ENCODE results near the gene KIFC1.

Gene KIFC1

GRCh38 chr6:33456156-33456555, 64.5 kb downstream of the KIFC1 start:
- H3K9ac ChIP-seq (ENCODE audit: insufficient read length), result no peak overlapping the region
- H3K9me3 ChIP-seq (ENCODE audit: low read depth, low read length), result no peaks in the 10 kb centered on the region
- H3K36me3 ChIP-seq (ENCODE audit: insufficient read depth, low read length), result peaks cover 11% of the 10 kb centered on the region; the same call in 1 of the 2 replicates
- no peak overlapping the region for H3K27ac ChIP-seq
- TF ChIP-seq FOXP2 (optimal IDR thresholded peaks at IDR 0.05; ENCODE audit: control extremely low read depth, extremely low read length, insufficient read depth) (no peak), POLR2AphosphoS5 (IDR thresholded peaks at IDR 0.05; ENCODE audit: borderline replicate concordance, low read depth, low read length) (no peak), EZH2 (IDR thresholded peaks at IDR 0.05) (no peak)
- no peak overlapping the region for H3K4me3 ChIP-seq
- no peak for DNase-seq (ENCODE audit: low read depth, low spot score)

- TF ChIP-seq POLR2AphosphoS5 (IDR thresholded peaks at IDR 0.05; ENCODE audit: borderline replicate concordance, low read depth, low read length) (no peak), EZH2 (IDR thresholded peaks at IDR 0.05) (no peak), FOXP2 (optimal IDR thresholded peaks at IDR 0.05; ENCODE audit: control extremely low read depth, extremely low read length, insufficient read depth) (no peak)
- H3K9ac ChIP-seq (ENCODE audit: insufficient read length), result no peak overlapping the region
Measured at GRCh38 chr6:33458676-33459075, 67.1 kb downstream of the KIFC1 start.

GRCh38 chr6:33459226-33459625, 67.6 kb downstream of the KIFC1 start:
- no peak for DNase-seq (ENCODE audit: low read depth, low spot score)

More at GRCh38 chr6:33458676-33459075, 67.1 kb downstream of the KIFC1 start:
- Histone ChIP-seq H3K9me3 (ENCODE audit: low read depth, low read length) (no peaks in the 10 kb centered on the region), H3K36me3 (ENCODE audit: insufficient read depth, low read length) (peaks cover 11% of the 10 kb centered on the region; the same call in 1 of the 2 replicates), H3K4me3 (no peak overlapping the region), H3K27ac (no peak overlapping the region)
- DNase-seq (ENCODE audit: low read depth, low spot score), result no peak

More at GRCh38 chr6:33459226-33459625, 67.6 kb downstream of the KIFC1 start:
- Histone ChIP-seq H3K9me3 (ENCODE audit: low read depth, low read length) (no peaks in the 10 kb centered on the region), H3K36me3 (ENCODE audit: insufficient read depth, low read length) (peaks cover 11% of the 10 kb centered on the region; the same call in 1 of the 2 replicates), H3K27ac (no peak overlapping the region), H3K9ac (ENCODE audit: insufficient read length) (no peak overlapping the region), H3K4me3 (no peak overlapping the region)
- TF ChIP-seq POLR2AphosphoS5 (IDR thresholded peaks at IDR 0.05; ENCODE audit: borderline replicate concordance, low read depth, low read length), result no peak
- no peak for TF ChIP-seq EZH2 (IDR thresholded peaks at IDR 0.05)
- TF ChIP-seq FOXP2 (optimal IDR thresholded peaks at IDR 0.05; ENCODE audit: control extremely low read depth, extremely low read length, insufficient read depth), result no peak
